Right lobe of liver (tissue), 6 donors: ENCODE measurements around the gene ZBTB7C. TPM values are rescaled to one million over a fixed set of nuclear protein-coding genes. Genes with fewer than 3 reads are reported as not detected.

Source experiments
- ATAC-seq, 4 donors: fragments of 200-7000 bp; cut with Tn5 transposase; one replicate each; pipeline ENCODE4 v1.9.1; 2020; ENCODE audit warnings: mild to moderate bottlenecking in 4 of 4, moderate library complexity in 4 of 4
- DNase-seq, 3 donors: peaks; one replicate each; pipeline ENCODE4 v3.0.0-alpha.2; 2020
- H3K27ac ChIP-seq, 3 donors: fragments of 200-600 bp; one replicate each; pipeline ENCODE4 v1.8.0; 2022
- H3K27me3 ChIP-seq, 2 donors: fragments of 200-600 bp; one replicate each; pipeline ENCODE4 v1.8.0; 2022
- H3K36me3 ChIP-seq, 4 donors: fragments of 200-600 bp; sonication (generic) in 1 of 4; one replicate each; pipeline versions ENCODE4 v1.5.1 to v1.8.0; 2017 to 2022; ENCODE audit warnings: control low read depth in 1 of 4
- H3K4me1 ChIP-seq, 4 donors: fragments of 200-600 bp; sonication (generic) in 1 of 4; one replicate each; pipeline versions ENCODE4 v1.5.1 to v1.8.0; 2017 to 2022; ENCODE audit warnings: control low read depth in 1 of 4
- H3K4me3 ChIP-seq, 3 donors: fragments of 200-600 bp; one replicate each; pipeline ENCODE4 v1.8.0; 2022
- H3K9me3 ChIP-seq, 4 donors: fragments of 200-600 bp; sonication (generic) in 1 of 4; one replicate each; pipeline versions ENCODE4 v1.5.1 to v1.8.0; 2017 to 2022; ENCODE audit warnings: control low read depth in 1 of 4
- POLR2A ChIP-seq: fragments of 450-650 bp; IDR thresholded peaks from one replicate; pipeline ENCODE4 v1.6.1; 2017; ENCODE audit warnings: antibody characterized with exemption, mild to moderate bottlenecking
- WGBS: methylation state at CpG from one replicate; pipeline ENCODE4 v1.1.6; 2018; ENCODE audit warnings: low coverage, low lambda C conversion rate; ENCODE audit not compliant: insufficient coverage; ENCODE audit errors: missing lambda C conversion rate; 5-methylcytosine and 5-hydroxymethylcytosine counted together
- intact Hi-C, 2 donors: fragments of 100-400 bp; cut with DNase I; formaldehyde crosslinking; loops; one replicate each; pipeline versions ENCODE4 v1.11.2 to v1.14.1; 2022
- total RNA-seq, 6 experiments: library from RNA; depleted of rRNA in 2 of 6; stranded (reverse); fragments of >200 nt in 2 of 6; fragmentation: NEBNext Ultra II Directional in 3 of 6; extraction: Animal tissue kit (Norgen Biotek cat#: 25700) in 3 of 6; gene quantifications; one replicate each; pipeline versions ENCODE4 v1.1.0 to v1.2.4, GENCODE V29; 2016 to 2023
- TF ChIP-seq, protein P1 (sequence below), 4 donors: fragments of 200-600 bp in 3 of 4; fragments of 450-650 bp in 1 of 4; IDR thresholded peaks; one replicate each; pipeline versions ENCODE4 v1.5.1 to v1.8.0; 2016 to 2022; ENCODE audit warnings: antibody characterized with exemption in 4 of 4, mild to moderate bottlenecking in 2 of 4
- donor health status: DM: no; HTN: yes; CAD: no.
- donor health status: DM: no; HTN: no; CAD: no.
- donor health status: DM: no; HTN: no; CAD: no.
- donor health status: DM: no; HTN: yes; CAD: no.
- donor health status: DM: no; HTN: yes; CAD: no.

ZBTB7C gene
- total RNA-seq, 6 experiments from 2014 or later, result 1.1 to 1.7 (median 1.3) TPM

DNA sequence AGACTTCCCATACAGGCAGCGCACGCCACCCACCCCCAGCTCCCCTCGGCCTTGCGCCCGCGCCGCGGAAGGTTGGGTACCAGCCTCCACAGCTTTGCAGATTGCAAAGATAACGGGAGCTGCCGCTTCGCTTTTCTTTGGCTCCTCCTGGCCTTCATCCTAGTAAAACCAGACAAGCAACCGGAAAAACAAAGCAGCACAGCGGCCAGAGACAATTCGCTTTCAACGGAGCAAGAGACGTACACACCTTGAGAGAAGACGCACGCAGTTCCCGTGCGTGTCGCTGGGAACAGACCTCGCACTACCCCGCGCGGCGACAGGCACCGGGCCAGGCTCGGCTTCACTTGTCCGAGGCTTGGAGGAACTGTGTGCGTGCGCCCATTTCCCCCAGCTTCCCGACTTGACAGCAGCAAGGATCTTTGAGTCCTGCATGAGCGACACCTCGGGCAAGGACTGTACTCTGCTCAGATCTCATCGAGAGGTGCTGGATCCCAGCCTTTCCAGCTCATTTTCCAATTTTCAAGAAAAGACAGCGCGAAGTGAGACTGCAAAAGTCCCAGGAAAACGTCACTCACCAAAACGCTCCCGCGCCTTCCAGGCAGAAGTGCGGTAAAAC is 964 bp downstream of the ZBTB7C start:
- Histone ChIP-seq H3K27me3 (no peaks in the 10 kb centered on the region), H3K4me3 (peak overlapping the region; percentile 18 to 69 (median 61)), H3K36me3 (no peaks in the 10 kb centered on the region), H3K27ac (no peak overlapping the region), H3K9me3 (no peaks in the 10 kb centered on the region), H3K4me1 (peaks cover 0 to 14% (median 3%) of the 10 kb centered on the region in 4 donors)
- 2% methylated on average over 23 of the region's 42 CpGs for WGBS
- ATAC-seq (no peak), DNase-seq (peak in 1 of 3 donors; percentile 42)
- intact Hi-C loops, result no loop called here
- no peak for TF ChIP-seq POLR2A
- TF ChIP-seq, protein P1, sequence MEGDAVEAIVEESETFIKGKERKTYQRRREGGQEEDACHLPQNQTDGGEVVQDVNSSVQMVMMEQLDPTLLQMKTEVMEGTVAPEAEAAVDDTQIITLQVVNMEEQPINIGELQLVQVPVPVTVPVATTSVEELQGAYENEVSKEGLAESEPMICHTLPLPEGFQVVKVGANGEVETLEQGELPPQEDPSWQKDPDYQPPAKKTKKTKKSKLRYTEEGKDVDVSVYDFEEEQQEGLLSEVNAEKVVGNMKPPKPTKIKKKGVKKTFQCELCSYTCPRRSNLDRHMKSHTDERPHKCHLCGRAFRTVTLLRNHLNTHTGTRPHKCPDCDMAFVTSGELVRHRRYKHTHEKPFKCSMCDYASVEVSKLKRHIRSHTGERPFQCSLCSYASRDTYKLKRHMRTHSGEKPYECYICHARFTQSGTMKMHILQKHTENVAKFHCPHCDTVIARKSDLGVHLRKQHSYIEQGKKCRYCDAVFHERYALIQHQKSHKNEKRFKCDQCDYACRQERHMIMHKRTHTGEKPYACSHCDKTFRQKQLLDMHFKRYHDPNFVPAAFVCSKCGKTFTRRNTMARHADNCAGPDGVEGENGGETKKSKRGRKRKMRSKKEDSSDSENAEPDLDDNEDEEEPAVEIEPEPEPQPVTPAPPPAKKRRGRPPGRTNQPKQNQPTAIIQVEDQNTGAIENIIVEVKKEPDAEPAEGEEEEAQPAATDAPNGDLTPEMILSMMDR (IDR thresholded peaks at IDR 0.05), result no peak

DNA sequence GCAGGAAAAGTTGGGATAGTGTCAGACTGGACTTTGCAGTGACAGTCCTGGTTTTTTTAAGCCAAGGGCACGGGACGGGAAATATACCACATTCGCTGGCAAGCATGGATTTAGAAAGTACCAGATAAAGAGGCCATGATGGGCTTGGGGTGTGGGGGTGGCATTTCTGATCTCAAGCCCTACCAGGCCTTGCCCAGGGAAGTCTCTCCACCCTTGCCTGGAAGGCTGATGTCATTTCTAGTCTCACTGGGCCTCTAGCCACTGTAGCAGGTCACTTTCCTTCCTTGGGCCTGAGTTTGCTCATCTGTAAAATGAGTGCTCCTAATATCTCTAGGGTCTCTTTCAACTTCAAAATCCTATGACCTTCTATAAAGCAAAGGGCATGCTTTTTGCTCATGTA is 1.8 kb downstream of the ZBTB7C start:
- TF ChIP-seq, protein P1 (IDR thresholded peaks at IDR 0.05), result no peak
- TF ChIP-seq POLR2A, result no peak
- DNase-seq, result no peak
- 82% methylated on average over 2 of the region's 3 CpGs for WGBS
- Histone ChIP-seq H3K27me3 (no peaks in the 10 kb centered on the region), H3K4me1 (peaks cover 0 to 14% (median 3%) of the 10 kb centered on the region in 4 donors), H3K27ac (no peak overlapping the region), H3K36me3 (no peaks in the 10 kb centered on the region), H3K9me3 (no peaks in the 10 kb centered on the region), H3K4me3 (no peak overlapping the region)
- ATAC-seq, result no peak
- intact Hi-C loops, result no loop called here

DNA sequence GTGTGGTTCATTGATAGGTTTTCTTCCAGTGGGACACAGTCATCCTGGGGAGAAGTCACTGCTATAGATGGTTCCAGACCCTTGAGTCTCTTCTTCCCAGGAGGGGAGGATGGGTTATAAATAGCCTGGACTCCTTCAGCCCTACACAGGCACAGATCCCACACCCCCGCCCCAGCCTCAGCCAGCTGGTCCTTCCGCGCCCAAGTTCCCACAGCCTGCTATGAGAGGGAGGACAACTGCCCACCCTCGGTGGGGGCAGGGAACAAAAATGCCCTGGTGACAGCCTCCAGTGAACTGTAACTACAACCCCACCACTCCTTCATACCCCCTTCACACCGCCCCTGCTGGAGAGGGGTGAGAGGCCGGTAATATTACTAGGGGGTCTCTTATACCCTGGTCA is 3.2 kb downstream of the ZBTB7C start:
- Histone ChIP-seq H3K36me3 (no peaks in the 10 kb centered on the region), H3K27me3 (no peaks in the 10 kb centered on the region), H3K9me3 (no peaks in the 10 kb centered on the region), H3K27ac (no peak overlapping the region), H3K4me3 (no peak overlapping the region), H3K4me1 (peaks cover 0 to 14% (median 3%) of the 10 kb centered on the region in 4 donors)
- WGBS, result 57% methylated on average over 1 of the region's 6 CpGs
- TF ChIP-seq, protein P1 (IDR thresholded peaks at IDR 0.05), result no peak
- no peak for TF ChIP-seq POLR2A
- intact Hi-C loops, result no loop called here
- DNase-seq (no peak), ATAC-seq (no peak)

DNA sequence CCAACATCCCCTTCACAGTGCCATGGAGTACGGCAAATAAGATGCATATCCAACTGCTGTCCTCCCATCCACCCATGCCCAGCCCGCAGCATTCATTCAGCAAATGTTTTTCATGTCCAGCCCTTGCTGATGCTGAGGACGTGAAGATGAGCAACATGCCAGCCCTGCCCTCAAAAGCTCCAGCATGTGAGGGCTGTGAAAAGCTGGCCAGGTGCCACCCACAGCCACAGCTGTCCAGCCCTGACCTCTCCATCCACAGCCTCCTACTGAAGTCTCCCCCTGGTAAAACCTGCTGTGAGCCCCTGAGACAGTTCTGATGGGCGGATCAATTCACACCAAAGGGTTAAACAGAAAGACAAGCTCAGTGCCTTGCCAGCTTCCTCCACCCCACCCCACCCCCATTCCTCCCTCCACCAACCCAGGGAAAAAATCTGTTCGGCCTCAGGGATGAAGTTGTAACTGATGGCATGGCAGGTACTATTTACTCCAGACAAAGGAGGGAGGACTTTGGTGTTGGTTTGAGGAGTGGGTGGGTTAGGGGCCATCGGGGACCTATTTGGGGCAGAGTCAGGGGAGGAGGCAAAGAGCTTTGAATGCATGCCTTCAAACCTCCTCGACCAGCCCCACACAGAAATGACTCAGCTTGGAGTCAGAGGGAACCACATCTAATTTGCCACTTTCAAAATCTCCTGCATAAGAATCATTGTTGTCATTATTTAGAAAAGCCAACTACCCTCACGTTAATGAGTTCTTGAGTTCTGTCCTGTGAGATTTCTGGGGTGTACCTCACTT is 4.3 kb downstream of the ZBTB7C start:
- TF ChIP-seq, protein P1 (IDR thresholded peaks at IDR 0.05), result no peak
- no peak for TF ChIP-seq POLR2A
- WGBS, result 42% methylated on average over 5 of the region's 8 CpGs
- Histone ChIP-seq H3K27ac (no peak overlapping the region), H3K36me3 (no peaks in the 10 kb centered on the region), H3K4me1 (peaks cover 0 to 8% (median 3%) of the 10 kb centered on the region in 4 donors), H3K9me3 (no peaks in the 10 kb centered on the region), H3K4me3 (no peak overlapping the region), H3K27me3 (no peaks in the 10 kb centered on the region)
- DNase-seq (no peak), ATAC-seq (no peak)
- intact Hi-C loops, result no loop called here
